ENCODE results near the gene STS.
A peak's percentile ranks its signal among the peaks of the same experiment; 100 is the strongest.

The STS gene

GRCh38 chrX:7155163-7155562, 7.7 kb downstream of the STS start:
- no peak for DNase-seq (ENCODE audit: low read depth)
- TF ChIP-seq, protein P1, sequence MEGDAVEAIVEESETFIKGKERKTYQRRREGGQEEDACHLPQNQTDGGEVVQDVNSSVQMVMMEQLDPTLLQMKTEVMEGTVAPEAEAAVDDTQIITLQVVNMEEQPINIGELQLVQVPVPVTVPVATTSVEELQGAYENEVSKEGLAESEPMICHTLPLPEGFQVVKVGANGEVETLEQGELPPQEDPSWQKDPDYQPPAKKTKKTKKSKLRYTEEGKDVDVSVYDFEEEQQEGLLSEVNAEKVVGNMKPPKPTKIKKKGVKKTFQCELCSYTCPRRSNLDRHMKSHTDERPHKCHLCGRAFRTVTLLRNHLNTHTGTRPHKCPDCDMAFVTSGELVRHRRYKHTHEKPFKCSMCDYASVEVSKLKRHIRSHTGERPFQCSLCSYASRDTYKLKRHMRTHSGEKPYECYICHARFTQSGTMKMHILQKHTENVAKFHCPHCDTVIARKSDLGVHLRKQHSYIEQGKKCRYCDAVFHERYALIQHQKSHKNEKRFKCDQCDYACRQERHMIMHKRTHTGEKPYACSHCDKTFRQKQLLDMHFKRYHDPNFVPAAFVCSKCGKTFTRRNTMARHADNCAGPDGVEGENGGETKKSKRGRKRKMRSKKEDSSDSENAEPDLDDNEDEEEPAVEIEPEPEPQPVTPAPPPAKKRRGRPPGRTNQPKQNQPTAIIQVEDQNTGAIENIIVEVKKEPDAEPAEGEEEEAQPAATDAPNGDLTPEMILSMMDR (IDR thresholded peaks at IDR 0.05; ENCODE audit: control insufficient read depth, insufficient read depth, low read depth, low read length, missing control alignments): no peak
- no peak overlapping the region for H3K4me3 ChIP-seq (ENCODE audit: control insufficient read depth, low read depth, low read length)

- TF ChIP-seq, protein P1 (IDR thresholded peaks at IDR 0.05; ENCODE audit: control insufficient read depth, insufficient read depth, low read depth, low read length, missing control alignments): no peak
- no peak for DNase-seq (ENCODE audit: low read depth)
- H3K4me3 ChIP-seq (ENCODE audit: control insufficient read depth, low read depth, low read length): no peak overlapping the region
Observed at GRCh38 chrX:7156879-7157278, 9.4 kb downstream of the STS start.

- no peak for DNase-seq (ENCODE audit: low read depth)
- H3K4me3 ChIP-seq (ENCODE audit: control insufficient read depth, low read depth, low read length): no peak overlapping the region
- TF ChIP-seq, protein P1 (IDR thresholded peaks at IDR 0.05; ENCODE audit: control insufficient read depth, insufficient read depth, low read depth, low read length, missing control alignments): no peak
Observed at GRCh38 chrX:7158468-7158990, 11.0 kb downstream of the STS start.

DNA sequence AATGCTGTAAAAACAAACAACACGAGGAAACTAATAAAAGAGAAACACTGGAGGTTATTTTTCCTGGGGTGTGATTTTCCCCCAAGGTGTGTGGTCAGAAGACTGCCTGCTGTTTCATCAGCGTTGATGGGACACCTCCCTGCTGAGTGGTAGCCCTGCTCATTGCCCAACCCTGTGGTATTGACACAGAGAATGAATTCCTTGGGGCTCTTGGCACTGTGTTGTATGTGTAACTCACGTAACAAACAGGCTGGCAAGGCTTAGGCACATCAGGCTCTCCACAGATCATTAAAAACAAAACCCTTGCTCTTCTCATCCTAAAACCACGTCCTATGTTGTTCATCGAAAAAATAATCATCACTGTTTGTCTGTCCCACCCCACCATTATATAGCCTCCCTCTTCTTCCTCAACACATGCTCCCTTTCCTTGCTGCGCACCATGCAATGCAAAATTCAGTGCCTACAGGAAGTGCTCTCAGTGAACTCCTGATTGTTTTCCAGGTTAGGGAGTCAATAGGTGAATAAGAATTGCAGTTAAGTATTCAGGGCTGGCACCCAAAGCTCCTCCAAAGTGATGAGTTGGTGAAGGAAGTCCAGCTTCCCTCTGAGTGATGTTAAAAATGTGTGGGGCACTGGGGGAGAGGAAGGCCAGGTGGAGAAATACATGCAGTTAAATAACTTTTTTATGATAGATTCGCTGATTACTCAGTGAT, 11.8 kb downstream of the STS start:
- H3K4me3 ChIP-seq (ENCODE audit: control insufficient read depth, low read depth, low read length): no peak overlapping the region
- TF ChIP-seq, protein P1 (IDR thresholded peaks at IDR 0.05; ENCODE audit: control insufficient read depth, insufficient read depth, low read depth, low read length, missing control alignments): no peak
- peak; percentile 52 for DNase-seq (ENCODE audit: low read depth)

GRCh38 chrX:7163146-7163677, 15.7 kb downstream of the STS start:
- no peak overlapping the region for H3K4me3 ChIP-seq (ENCODE audit: control insufficient read depth, low read depth, low read length)
- DNase-seq (ENCODE audit: low read depth): no peak
- TF ChIP-seq, protein P1 (IDR thresholded peaks at IDR 0.05; ENCODE audit: control insufficient read depth, insufficient read depth, low read depth, low read length, missing control alignments): no peak

- TF ChIP-seq, protein P1 (IDR thresholded peaks at IDR 0.05; ENCODE audit: control insufficient read depth, insufficient read depth, low read depth, low read length, missing control alignments): no peak
- no peak for DNase-seq (ENCODE audit: low read depth)
- no peak overlapping the region for H3K4me3 ChIP-seq (ENCODE audit: control insufficient read depth, low read depth, low read length)
Observed at GRCh38 chrX:7164174-7164573, 16.7 kb downstream of the STS start.
